ENCODE data around the gene RIOK2.

DNA sequence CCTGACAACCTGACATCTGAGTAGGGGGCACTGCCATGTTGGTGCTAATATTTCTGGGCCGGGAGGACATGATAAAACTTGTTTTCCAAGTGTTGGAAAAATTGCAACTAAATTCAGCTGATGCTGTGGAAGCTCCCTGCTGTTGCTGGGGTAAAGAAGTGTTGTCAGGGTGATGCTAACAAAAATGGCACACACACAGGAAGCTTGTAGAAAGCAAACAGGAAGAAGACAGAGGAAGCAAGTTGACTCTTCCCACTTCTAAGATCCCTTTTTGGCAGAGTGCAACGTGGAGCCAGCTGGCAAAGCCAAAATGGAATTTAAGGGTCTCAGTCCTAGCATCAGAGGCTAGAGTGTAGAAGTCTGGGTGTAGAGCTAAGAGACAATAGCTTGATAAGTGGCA is 11.3 kb upstream of the RIOK2 start:
- TF ChIP-seq, protein P1, sequence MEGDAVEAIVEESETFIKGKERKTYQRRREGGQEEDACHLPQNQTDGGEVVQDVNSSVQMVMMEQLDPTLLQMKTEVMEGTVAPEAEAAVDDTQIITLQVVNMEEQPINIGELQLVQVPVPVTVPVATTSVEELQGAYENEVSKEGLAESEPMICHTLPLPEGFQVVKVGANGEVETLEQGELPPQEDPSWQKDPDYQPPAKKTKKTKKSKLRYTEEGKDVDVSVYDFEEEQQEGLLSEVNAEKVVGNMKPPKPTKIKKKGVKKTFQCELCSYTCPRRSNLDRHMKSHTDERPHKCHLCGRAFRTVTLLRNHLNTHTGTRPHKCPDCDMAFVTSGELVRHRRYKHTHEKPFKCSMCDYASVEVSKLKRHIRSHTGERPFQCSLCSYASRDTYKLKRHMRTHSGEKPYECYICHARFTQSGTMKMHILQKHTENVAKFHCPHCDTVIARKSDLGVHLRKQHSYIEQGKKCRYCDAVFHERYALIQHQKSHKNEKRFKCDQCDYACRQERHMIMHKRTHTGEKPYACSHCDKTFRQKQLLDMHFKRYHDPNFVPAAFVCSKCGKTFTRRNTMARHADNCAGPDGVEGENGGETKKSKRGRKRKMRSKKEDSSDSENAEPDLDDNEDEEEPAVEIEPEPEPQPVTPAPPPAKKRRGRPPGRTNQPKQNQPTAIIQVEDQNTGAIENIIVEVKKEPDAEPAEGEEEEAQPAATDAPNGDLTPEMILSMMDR (IDR thresholded peaks at IDR 0.05; ENCODE audit: low read depth, low read length, missing input control): no peak
- TF ChIP-seq YY1 (IDR thresholded peaks at IDR 0.05) (no peak), GABPA (IDR thresholded peaks at IDR 0.05 in 1 of 2, conservative IDR thresholded peaks at IDR 0.05 in 1 of 2) (no peak), TAF1 (conservative IDR thresholded peaks at IDR 0.05) (no peak), EGR1 (IDR thresholded peaks at IDR 0.05; ENCODE audit: low read depth in 2 of 2) (no peak), RAD21 (IDR thresholded peaks at IDR 0.05) (no peak), SP1 (IDR thresholded peaks at IDR 0.05) (no peak)
- TF ChIP-seq, protein P2, sequence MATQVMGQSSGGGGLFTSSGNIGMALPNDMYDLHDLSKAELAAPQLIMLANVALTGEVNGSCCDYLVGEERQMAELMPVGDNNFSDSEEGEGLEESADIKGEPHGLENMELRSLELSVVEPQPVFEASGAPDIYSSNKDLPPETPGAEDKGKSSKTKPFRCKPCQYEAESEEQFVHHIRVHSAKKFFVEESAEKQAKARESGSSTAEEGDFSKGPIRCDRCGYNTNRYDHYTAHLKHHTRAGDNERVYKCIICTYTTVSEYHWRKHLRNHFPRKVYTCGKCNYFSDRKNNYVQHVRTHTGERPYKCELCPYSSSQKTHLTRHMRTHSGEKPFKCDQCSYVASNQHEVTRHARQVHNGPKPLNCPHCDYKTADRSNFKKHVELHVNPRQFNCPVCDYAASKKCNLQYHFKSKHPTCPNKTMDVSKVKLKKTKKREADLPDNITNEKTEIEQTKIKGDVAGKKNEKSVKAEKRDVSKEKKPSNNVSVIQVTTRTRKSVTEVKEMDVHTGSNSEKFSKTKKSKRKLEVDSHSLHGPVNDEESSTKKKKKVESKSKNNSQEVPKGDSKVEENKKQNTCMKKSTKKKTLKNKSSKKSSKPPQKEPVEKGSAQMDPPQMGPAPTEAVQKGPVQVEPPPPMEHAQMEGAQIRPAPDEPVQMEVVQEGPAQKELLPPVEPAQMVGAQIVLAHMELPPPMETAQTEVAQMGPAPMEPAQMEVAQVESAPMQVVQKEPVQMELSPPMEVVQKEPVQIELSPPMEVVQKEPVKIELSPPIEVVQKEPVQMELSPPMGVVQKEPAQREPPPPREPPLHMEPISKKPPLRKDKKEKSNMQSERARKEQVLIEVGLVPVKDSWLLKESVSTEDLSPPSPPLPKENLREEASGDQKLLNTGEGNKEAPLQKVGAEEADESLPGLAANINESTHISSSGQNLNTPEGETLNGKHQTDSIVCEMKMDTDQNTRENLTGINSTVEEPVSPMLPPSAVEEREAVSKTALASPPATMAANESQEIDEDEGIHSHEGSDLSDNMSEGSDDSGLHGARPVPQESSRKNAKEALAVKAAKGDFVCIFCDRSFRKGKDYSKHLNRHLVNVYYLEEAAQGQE (IDR thresholded peaks at IDR 0.05): no peak
- TF ChIP-seq, protein P3, sequence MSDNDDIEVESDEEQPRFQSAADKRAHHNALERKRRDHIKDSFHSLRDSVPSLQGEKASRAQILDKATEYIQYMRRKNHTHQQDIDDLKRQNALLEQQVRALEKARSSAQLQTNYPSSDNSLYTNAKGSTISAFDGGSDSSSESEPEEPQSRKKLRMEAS (IDR thresholded peaks at IDR 0.05): no peak

Data from liver (tissue), 3 donors.